Body of pancreas (tissue), 4 donors: Measurements from ENCODE around the gene C2orf74.

Experiments
- CTCF ChIP-seq, 7 experiments: fragments of 450-650 bp in 4 of 7; fragments of 200-600 bp in 3 of 7; sonication (generic) in 3 of 7; IDR thresholded peaks; one replicate each; pipeline ENCODE4 v1.5.1; 2016 to 2019; ENCODE audit warnings: antibody characterized with exemption in 7 of 7
- POLR2A ChIP-seq, 3 donors: fragments of 450-650 bp; IDR thresholded peaks; one replicate each; pipeline ENCODE4 v1.6.1; 2016; ENCODE audit warnings: antibody characterized with exemption in 3 of 3, mild to moderate bottlenecking in 2 of 3

GRCh38 chr2:61161888-61162287, at the start of gene C2orf74:
- TF ChIP-seq POLR2A (IDR thresholded peaks at IDR 0.05) (no peak), CTCF (IDR thresholded peaks at IDR 0.05) (no peak)
